ENCODE measurements around the gene SCAI.

SCAI gene

DNA sequence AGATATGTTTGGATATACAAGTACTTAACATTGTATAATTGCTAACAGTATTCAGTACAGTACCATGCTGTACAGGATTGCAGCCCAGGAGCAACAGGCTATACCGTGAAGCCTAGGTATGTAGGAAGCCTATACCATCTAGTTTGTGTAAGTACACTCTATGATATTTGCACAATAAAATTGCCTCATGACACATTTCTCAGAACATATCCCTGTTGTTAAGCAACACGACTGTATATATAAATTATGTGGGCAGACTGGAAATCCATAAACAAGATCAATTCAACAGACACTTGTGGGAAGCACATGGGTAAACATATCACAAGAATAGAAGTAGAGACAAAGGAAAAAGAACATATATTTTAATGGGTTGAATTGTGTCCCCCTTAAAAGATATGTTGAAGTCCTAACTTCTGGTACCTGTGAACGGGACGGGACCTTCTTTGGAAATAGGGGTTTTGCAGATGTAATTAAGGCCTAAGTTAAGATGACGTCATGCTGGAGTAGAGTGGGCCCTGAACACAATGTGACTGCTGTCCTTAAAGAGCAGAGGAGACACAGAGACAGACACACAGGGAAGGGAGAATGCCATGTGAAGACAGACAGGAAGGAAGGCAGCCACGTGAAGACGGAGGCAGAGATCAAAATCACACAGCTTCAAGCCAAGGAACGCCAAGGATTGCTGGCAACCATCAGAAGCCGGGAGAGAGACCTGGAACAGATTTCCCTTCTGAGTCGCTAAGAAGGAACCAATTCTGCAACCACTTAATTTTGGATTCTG lies 76.3 kb downstream of the SCAI start:
- Histone ChIP-seq H3K36me3 (ENCODE audit: control insufficient read depth, low read length) (no peaks in the 10 kb centered on the region), H3K9me2 (replicated peaks; ENCODE audit: control insufficient read depth, low read length) (no peaks in the 10 kb centered on the region), H4K20me1 (ENCODE audit: control insufficient read depth, insufficient read depth, low read depth, low read length) (no peaks in the 10 kb centered on the region), H3F3A (ENCODE audit: control insufficient read depth, insufficient read depth) (peaks cover 8% of the 10 kb centered on the region; the same call in 1 of the 2 replicates), H3K79me2 (ENCODE audit: control insufficient read depth, low read length) (no peaks in the 10 kb centered on the region), H3K4me2 (ENCODE audit: low read length) (no peak overlapping the region), H3K27ac (ENCODE audit: low read depth, low read length) (no peak overlapping the region), H3K27me3 (ENCODE audit: control insufficient read depth, low read length) (no peaks in the 10 kb centered on the region), H3K4me1 (ENCODE audit: control insufficient read depth, low read length) (no peaks in the 10 kb centered on the region), H3K4me3 (ENCODE audit: low read length) (no peak overlapping the region), H3K9me3 (ENCODE audit: control insufficient read depth, insufficient read depth, low read length) (no peaks in the 10 kb centered on the region)
- TF ChIP-seq EZH2phosphoT487 (IDR thresholded peaks at IDR 0.05; ENCODE audit: borderline replicate concordance, low read length), result no peak
- TF ChIP-seq, protein P1, sequence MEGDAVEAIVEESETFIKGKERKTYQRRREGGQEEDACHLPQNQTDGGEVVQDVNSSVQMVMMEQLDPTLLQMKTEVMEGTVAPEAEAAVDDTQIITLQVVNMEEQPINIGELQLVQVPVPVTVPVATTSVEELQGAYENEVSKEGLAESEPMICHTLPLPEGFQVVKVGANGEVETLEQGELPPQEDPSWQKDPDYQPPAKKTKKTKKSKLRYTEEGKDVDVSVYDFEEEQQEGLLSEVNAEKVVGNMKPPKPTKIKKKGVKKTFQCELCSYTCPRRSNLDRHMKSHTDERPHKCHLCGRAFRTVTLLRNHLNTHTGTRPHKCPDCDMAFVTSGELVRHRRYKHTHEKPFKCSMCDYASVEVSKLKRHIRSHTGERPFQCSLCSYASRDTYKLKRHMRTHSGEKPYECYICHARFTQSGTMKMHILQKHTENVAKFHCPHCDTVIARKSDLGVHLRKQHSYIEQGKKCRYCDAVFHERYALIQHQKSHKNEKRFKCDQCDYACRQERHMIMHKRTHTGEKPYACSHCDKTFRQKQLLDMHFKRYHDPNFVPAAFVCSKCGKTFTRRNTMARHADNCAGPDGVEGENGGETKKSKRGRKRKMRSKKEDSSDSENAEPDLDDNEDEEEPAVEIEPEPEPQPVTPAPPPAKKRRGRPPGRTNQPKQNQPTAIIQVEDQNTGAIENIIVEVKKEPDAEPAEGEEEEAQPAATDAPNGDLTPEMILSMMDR (IDR thresholded peaks at IDR 0.05; ENCODE audit: low read depth, low read length, poor library complexity, severe bottlenecking), result no peak

DNA sequence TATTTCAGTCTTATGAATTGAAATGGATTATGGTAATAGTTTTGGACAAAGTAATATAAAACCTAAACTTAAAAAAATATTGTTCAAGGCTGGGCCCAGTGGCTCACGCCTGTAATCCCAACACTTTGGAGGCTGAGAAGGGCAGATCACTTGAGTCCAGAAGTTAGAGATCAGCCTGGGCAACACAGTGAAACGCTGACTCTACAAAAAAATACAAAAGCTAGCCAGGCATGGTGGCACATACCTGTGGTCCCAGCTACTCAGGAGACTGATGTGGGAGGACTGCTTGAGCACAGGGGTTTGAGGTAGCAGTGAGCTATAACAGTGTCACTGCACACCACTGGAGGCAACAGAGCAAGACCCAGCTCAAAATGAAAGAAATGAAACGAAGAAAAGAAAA lies 81.9 kb downstream of the SCAI start:
- TF ChIP-seq, protein P1 (IDR thresholded peaks at IDR 0.05; ENCODE audit: low read depth, low read length, poor library complexity, severe bottlenecking), result no peak
- no peak for TF ChIP-seq EZH2phosphoT487 (IDR thresholded peaks at IDR 0.05; ENCODE audit: borderline replicate concordance, low read length)
- Histone ChIP-seq H3F3A (ENCODE audit: control insufficient read depth, insufficient read depth) (peaks cover 8% of the 10 kb centered on the region; the same call in 1 of the 2 replicates), H3K9me2 (replicated peaks; ENCODE audit: control insufficient read depth, low read length) (no peaks in the 10 kb centered on the region), H3K27ac (ENCODE audit: low read depth, low read length) (no peak overlapping the region), H3K9me3 (ENCODE audit: control insufficient read depth, insufficient read depth, low read length) (no peaks in the 10 kb centered on the region), H3K79me2 (ENCODE audit: control insufficient read depth, low read length) (no peaks in the 10 kb centered on the region), H3K36me3 (ENCODE audit: control insufficient read depth, low read length) (no peaks in the 10 kb centered on the region), H4K20me1 (ENCODE audit: control insufficient read depth, insufficient read depth, low read depth, low read length) (no peaks in the 10 kb centered on the region), H3K4me3 (ENCODE audit: low read length) (no peak overlapping the region), H3K4me1 (ENCODE audit: control insufficient read depth, low read length) (no peaks in the 10 kb centered on the region), H3K27me3 (ENCODE audit: control insufficient read depth, low read length) (no peaks in the 10 kb centered on the region), H3K4me2 (ENCODE audit: low read length) (no peak overlapping the region)

DNA sequence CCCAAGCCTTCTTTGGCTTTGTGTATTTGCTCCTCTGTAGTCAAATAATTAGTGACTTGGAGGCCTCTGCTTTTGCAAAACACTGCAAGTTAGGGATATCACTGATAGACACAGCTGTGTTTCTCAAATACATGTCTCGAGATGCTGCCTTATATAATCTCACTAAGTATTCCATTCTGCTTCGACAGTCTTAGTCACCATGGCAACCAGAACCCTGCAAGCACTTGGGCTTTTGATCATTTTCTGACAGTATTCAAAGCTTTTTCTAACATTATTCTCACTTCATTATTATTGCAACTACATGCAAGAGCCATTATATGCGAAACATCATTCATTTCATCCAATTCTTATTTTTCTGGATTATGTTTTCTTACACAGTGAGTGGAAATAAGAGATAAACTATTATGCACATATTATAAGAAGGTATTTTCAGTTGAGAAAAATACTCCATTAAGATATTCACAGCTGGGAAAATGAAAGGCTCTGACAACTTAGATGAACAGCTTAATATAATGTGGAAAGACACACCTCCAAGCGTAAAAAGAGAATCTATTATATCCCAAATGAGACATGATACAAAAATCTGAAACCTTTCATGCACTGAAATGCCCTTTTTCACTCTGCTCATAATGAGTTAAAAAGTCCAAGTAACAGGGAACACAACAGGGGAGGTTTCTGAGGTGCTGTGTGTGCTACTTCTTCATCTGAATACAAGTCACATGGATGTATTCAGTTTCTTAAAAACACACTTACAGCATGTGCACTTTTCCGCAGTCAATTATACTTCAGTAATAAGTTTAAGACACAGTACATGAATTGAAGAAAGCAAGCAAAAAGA lies 93.9 kb downstream of the SCAI start:
- Histone ChIP-seq H3K9me2 (replicated peaks; ENCODE audit: control insufficient read depth, low read length) (no peaks in the 10 kb centered on the region), H3F3A (ENCODE audit: control insufficient read depth, insufficient read depth) (no peaks in the 10 kb centered on the region), H3K4me1 (ENCODE audit: control insufficient read depth, low read length) (no peaks in the 10 kb centered on the region), H3K4me2 (ENCODE audit: low read length) (no peak overlapping the region), H3K9me3 (ENCODE audit: control insufficient read depth, insufficient read depth, low read length) (no peaks in the 10 kb centered on the region), H3K36me3 (ENCODE audit: control insufficient read depth, low read length) (peaks cover 1% of the 10 kb centered on the region; the same call in 1 of the 2 replicates), H3K27ac (ENCODE audit: low read depth, low read length) (no peak overlapping the region), H4K20me1 (ENCODE audit: control insufficient read depth, insufficient read depth, low read depth, low read length) (no peaks in the 10 kb centered on the region), H3K79me2 (ENCODE audit: control insufficient read depth, low read length) (no peaks in the 10 kb centered on the region), H3K27me3 (ENCODE audit: control insufficient read depth, low read length) (no peaks in the 10 kb centered on the region), H3K4me3 (ENCODE audit: low read length) (no peak overlapping the region)
- TF ChIP-seq, protein P1 (IDR thresholded peaks at IDR 0.05; ENCODE audit: low read depth, low read length, poor library complexity, severe bottlenecking), result no peak
- TF ChIP-seq EZH2phosphoT487 (IDR thresholded peaks at IDR 0.05; ENCODE audit: borderline replicate concordance, low read length), result no peak
